GM23338 (cell line): Measurements from ENCODE around the gene CCL14. TPM values are rescaled to one million over a fixed set of nuclear protein-coding genes. Genes with fewer than 3 reads are reported as not detected.
"Not testable (repeated sequence)": the region's sequence is repeated elsewhere in the genome, so short reads cannot be mapped to it uniquely, and the experiment has no call there.

Source experiments
- ATAC-seq: fragments of 200-7000 bp; cut with Tn5 transposase; 3 replicates; pipeline ENCODE4 v1.9.1; 2020
- DNase-seq: peaks from one replicate; pipeline ENCODE4 v3.0.0-alpha.2; 2015; ENCODE audit warnings: low spot score
- H2AFZ ChIP-seq: fragments of 200-600 bp; sonication (generic); 2 replicates; pipeline ENCODE4 v1.8.0; 2016; ENCODE audit warnings: antibody characterized with exemption, mild to moderate bottlenecking, moderate library complexity
- H3F3A ChIP-seq: fragments of 200-600 bp; sonication (generic); replicated peaks from 2 replicates; pipeline ENCODE4 v1.8.0; 2017; ENCODE audit warnings: antibody characterized with exemption, mixed run types, low read depth
- H3K27ac ChIP-seq: fragments of 200-600 bp; sonication (generic); 2 replicates; pipeline ENCODE4 v1.6.1; 2016; ENCODE audit warnings: low read depth
- H3K27me3 ChIP-seq: fragments of 200-600 bp; sonication (generic); 2 replicates; pipeline ENCODE4 v1.8.0; 2016; ENCODE audit warnings: mild to moderate bottlenecking, mixed run types, moderate library complexity; ENCODE audit not compliant: insufficient read depth
- H3K36me3 ChIP-seq: fragments of 200-600 bp; sonication (generic); 2 replicates; pipeline ENCODE4 v1.8.0; 2016; ENCODE audit warnings: mild to moderate bottlenecking; ENCODE audit not compliant: insufficient read depth
- H3K4me1 ChIP-seq: fragments of 200-600 bp; sonication (generic); 2 replicates; pipeline ENCODE4 v1.8.0; 2016; ENCODE audit warnings: mild to moderate bottlenecking, moderate library complexity; ENCODE audit not compliant: insufficient read depth
- H3K4me2 ChIP-seq: fragments of 200-600 bp; sonication (generic); 2 replicates; pipeline ENCODE4 v1.7.1; 2017; ENCODE audit warnings: mixed run types
- H3K4me3 ChIP-seq: fragments of 200-600 bp; sonication (generic); 2 replicates; pipeline ENCODE4 v1.6.1; 2016; ENCODE audit warnings: mixed run types
- H3K79me2 ChIP-seq: fragments of 200-600 bp; sonication (generic); replicated peaks from 2 replicates; pipeline ENCODE4 v1.8.0; 2017; ENCODE audit warnings: mild to moderate bottlenecking; ENCODE audit not compliant: insufficient read depth
- H3K9me2 ChIP-seq: fragments of 200-600 bp; sonication (generic); 2 replicates; pipeline ENCODE4 v1.8.0; 2017; ENCODE audit not compliant: insufficient read depth
- H4K20me1 ChIP-seq: fragments of 200-600 bp; sonication (generic); replicated peaks from 2 replicates; pipeline ENCODE4 v1.8.0; 2017; ENCODE audit warnings: mild to moderate bottlenecking; ENCODE audit not compliant: insufficient read depth
- H3K27ac Mint-ChIP-seq: 2 replicates; pipeline ENCODE4 v1.8.0; 2020; ENCODE audit warnings: inconsistent platforms, mild to moderate bottlenecking, moderate library complexity, mixed read lengths
- H3K27me3 Mint-ChIP-seq: 3 replicates; pipeline ENCODE4 v1.8.0; 2022; ENCODE audit warnings: low read depth, mild to moderate bottlenecking, moderate library complexity, mixed read lengths, inconsistent platforms; ENCODE audit not compliant: insufficient read depth, poor library complexity
- H3K36me3 Mint-ChIP-seq: 3 replicates; pipeline ENCODE4 v1.8.0; 2021; ENCODE audit warnings: low read depth, mild to moderate bottlenecking, inconsistent platforms, moderate library complexity, mixed read lengths
- H3K4me1 Mint-ChIP-seq: 3 replicates; pipeline ENCODE4 v1.8.0; 2020; ENCODE audit warnings: mild to moderate bottlenecking, inconsistent platforms, mixed read lengths
- H3K4me3 Mint-ChIP-seq: 3 replicates; pipeline ENCODE4 v1.8.0; 2021; ENCODE audit warnings: moderate library complexity, mild to moderate bottlenecking, inconsistent platforms, mixed read lengths
- H3K9me3 Mint-ChIP-seq: 3 replicates; pipeline ENCODE4 v1.8.0; 2020; ENCODE audit warnings: moderate library complexity, mild to moderate bottlenecking, inconsistent platforms, mixed read lengths
- ETS1 ChIP-seq: IDR thresholded peaks from 2 replicates; pipeline ENCODE4 v1.6.1; 2016; ENCODE audit warnings: antibody characterized with exemption
- EZH2 ChIP-seq: fragments of 200-600 bp; sonication (generic); IDR thresholded peaks from one replicate; pipeline ENCODE4 v1.8.0; 2017; ENCODE audit warnings: antibody characterized with exemption, mild to moderate bottlenecking, low read depth; ENCODE audit not compliant: unreplicated experiment
- EZH2phosphoT487 ChIP-seq: fragments of 200-600 bp; sonication (generic); IDR thresholded peaks from one replicate; pipeline ENCODE4 v1.8.1; 2018; ENCODE audit warnings: antibody characterized with exemption; ENCODE audit not compliant: unreplicated experiment
- JUNB ChIP-seq: IDR thresholded peaks from one replicate; pipeline ENCODE4 v1.6.1; 2016; ENCODE audit warnings: antibody characterized with exemption; ENCODE audit not compliant: unreplicated experiment
- NANOG ChIP-seq: IDR thresholded peaks from 2 replicates; pipeline ENCODE4 v1.6.1; 2016; ENCODE audit warnings: antibody characterized with exemption, borderline replicate concordance
- ZNF462 ChIP-seq: fragments of 250-450 bp; sonication (Bioruptor Pico); IDR thresholded peaks from 2 replicates; pipeline ENCODE4 v1.5.0; 2020; ENCODE audit warnings: mild to moderate bottlenecking, moderate library complexity
- polyA plus RNA-seq: library from polyadenylated mRNA; unstranded; fragments of >200 nt; fragmentation: Nextera tagmentation; extraction: Ambion mirVana; gene quantifications from 2 replicates; pipeline ENCODE4 v1.2.1, GENCODE V29; 2016
- total RNA-seq: library from RNA; depleted of rRNA; stranded (reverse); fragments of >200 nt; shearing (Covaris generic); gene quantifications from 2 replicates; pipeline ENCODE4 v1.2.3, GENCODE V29; 2014

The CCL14 gene
- total and polyA plus RNA-seq, 2 experiments from 2014 or later: not detected

DNA sequence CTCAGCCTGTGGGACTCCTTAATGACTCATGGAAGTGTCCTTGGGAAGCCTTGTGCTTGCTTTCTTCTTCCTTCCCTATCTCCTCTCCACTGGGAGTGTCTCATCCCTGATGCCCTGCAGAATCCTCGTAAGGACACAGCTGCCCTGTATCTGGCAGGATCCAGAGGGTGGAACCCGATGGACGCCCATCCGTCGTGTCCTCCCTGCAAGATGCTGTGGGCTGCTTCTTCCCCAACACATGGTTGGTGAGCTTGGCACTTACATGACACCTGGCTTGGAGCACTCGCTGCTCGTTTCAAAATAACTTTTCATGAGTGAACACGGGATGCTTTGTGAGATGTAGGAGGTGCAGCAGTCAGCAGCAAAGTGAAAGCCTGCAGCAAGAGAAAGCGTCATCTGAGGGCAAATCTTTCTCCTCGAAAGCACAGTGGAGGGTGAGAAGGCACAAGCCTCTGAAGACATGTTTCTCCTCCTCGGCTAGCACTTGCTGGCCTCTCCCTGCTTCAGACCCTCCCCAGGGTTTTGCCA lies 11.6 kb upstream of the CCL14 start (continued):
- no peak for TF ChIP-seq ZNF462 (CRISPR knock-in tag)
- no peak for TF ChIP-seq NANOG

DNA sequence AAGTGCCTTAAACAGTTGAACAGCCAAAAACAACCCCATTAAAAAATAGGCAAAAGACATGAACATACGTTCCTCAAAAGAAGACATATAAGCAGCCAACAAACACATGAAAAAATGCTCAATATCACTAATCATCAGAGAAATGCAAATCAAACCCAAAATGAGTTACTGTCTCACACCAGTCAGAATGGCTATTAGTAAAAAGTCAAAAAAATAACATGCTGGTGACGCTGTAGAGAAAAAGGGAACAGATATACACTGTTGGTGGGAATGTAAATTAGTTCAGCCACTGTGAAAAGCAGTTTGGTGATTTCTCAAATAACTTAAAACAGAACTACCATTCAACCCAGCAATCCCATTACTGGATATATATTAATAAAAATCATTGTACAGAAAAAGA lies 8.8 kb upstream of the CCL14 start:
- H3K4me3 Mint-ChIP-seq, DNase-seq, H3K36me3 Mint-ChIP-seq, H3K27ac ChIP-seq, H3K27me3 Mint-ChIP-seq, H4K20me1 ChIP-seq, H2AFZ ChIP-seq, H3K27ac Mint-ChIP-seq, H3K9me3 Mint-ChIP-seq, H3K4me1 Mint-ChIP-seq, H3F3A ChIP-seq, H3K36me3 ChIP-seq, H3K9me2 ChIP-seq, H3K4me1 ChIP-seq, ATAC-seq, H3K27me3 ChIP-seq, H3K4me3 ChIP-seq, H3K4me2 ChIP-seq, H3K79me2 ChIP-seq: not testable (repeated sequence)

- Mint-ChIP-seq H3K4me1 (no peaks in the 10 kb centered on the region), H3K4me3 (no peak overlapping the region)
- H3K9me2 ChIP-seq: no peaks in the 10 kb centered on the region
Observed at GRCh38 chr17:35991075-35991474, 4.5 kb upstream of the CCL14 start.

More at GRCh38 chr17:35991075-35991474, 4.5 kb upstream of the CCL14 start:
- Histone ChIP-seq H3K79me2 (no peaks in the 10 kb centered on the region), H2AFZ (no peak overlapping the region), H3K27ac (no peak overlapping the region), H3K4me2 (no peak overlapping the region), H4K20me1 (no peaks in the 10 kb centered on the region), H3K4me3 (no peak overlapping the region), H3K4me1 (no peaks in the 10 kb centered on the region), H3F3A (no peaks in the 10 kb centered on the region), H3K27me3 (no peaks in the 10 kb centered on the region), H3K36me3 (no peaks in the 10 kb centered on the region)
- H3K36me3 Mint-ChIP-seq: no peaks in the 10 kb centered on the region
- no peak overlapping the region for H3K27ac Mint-ChIP-seq
- peaks cover 2% of the 10 kb centered on the region; the same call in 1 of the 3 replicates for H3K9me3 Mint-ChIP-seq
- TF ChIP-seq EZH2phosphoT487 (no peak), EZH2 (no peak), JUNB (no peak), ETS1 (no peak)
- no peak for DNase-seq
- no peak for ATAC-seq
- H3K27me3 Mint-ChIP-seq: no peaks in the 10 kb centered on the region
